Tibial nerve (tissue), 4 donors: ENCODE results near the gene GLS.

Experiments
- EP300 ChIP-seq, 2 donors: sonication (generic); formaldehyde crosslinking; IDR thresholded peaks; one replicate each; pipeline ENCODE4 v1.6.1; 2017; ENCODE audit warnings: antibody characterized with exemption in 2 of 2, mild to moderate bottlenecking in 1 of 2
- POLR2A ChIP-seq, 2 donors: fragments of 450-650 bp; IDR thresholded peaks; one replicate each; pipeline ENCODE4 v1.6.1; 2017; ENCODE audit warnings: antibody characterized with exemption in 2 of 2, mild to moderate bottlenecking in 2 of 2, moderate library complexity in 2 of 2
- TF ChIP-seq, protein P1 (sequence below), 5 experiments: fragments of 200-600 bp in 3 of 5; fragments of 450-650 bp in 2 of 5; sonication (generic) in 3 of 5; IDR thresholded peaks; one replicate each; pipeline ENCODE4 v1.5.1; 2016 to 2019; ENCODE audit warnings: antibody characterized with exemption in 5 of 5, mild to moderate bottlenecking in 3 of 5, moderate library complexity in 2 of 5

DNA sequence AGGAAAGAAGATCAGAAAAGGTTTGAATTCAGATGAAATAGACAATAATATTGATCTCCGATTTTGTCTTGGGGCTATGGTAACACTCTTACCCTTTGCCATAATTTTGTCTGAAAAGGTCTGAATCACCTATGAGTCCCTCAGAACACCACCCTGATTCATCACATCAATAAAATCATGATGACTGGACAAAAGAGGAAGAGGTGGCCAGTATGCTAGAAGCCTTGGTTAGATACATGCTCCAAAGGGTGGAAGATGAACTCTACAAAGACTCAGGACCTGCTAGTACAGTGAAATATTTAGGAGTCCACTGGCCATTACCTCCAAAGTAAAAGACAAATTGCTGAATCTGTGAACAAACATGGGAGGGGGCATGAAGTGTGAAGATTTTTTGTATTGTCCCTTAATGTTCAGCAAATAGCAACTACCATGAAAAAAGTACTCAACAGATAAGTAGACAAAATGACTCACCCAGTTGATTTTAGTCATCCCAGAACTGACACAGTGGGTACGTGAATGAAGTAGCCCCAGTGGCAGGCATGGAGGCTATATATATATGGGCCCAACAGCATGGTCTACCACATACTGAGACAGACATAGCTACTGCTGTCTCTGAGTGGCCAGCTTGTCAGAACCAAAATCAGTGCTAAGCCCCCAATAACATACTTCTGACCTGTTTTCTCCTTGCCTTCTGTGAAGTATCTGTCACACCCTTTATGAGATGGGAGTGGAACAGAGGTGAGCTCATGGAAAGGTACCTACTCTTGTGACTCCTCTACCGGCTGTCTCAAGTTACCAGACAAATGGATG is 36.5 kb upstream of the GLS start:
- TF ChIP-seq, protein P1, sequence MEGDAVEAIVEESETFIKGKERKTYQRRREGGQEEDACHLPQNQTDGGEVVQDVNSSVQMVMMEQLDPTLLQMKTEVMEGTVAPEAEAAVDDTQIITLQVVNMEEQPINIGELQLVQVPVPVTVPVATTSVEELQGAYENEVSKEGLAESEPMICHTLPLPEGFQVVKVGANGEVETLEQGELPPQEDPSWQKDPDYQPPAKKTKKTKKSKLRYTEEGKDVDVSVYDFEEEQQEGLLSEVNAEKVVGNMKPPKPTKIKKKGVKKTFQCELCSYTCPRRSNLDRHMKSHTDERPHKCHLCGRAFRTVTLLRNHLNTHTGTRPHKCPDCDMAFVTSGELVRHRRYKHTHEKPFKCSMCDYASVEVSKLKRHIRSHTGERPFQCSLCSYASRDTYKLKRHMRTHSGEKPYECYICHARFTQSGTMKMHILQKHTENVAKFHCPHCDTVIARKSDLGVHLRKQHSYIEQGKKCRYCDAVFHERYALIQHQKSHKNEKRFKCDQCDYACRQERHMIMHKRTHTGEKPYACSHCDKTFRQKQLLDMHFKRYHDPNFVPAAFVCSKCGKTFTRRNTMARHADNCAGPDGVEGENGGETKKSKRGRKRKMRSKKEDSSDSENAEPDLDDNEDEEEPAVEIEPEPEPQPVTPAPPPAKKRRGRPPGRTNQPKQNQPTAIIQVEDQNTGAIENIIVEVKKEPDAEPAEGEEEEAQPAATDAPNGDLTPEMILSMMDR (IDR thresholded peaks at IDR 0.05), result no peak
- TF ChIP-seq POLR2A (IDR thresholded peaks at IDR 0.05), result no peak
- no peak for TF ChIP-seq EP300 (IDR thresholded peaks at IDR 0.05)
